ENCODE measurements around the gene PDK2.

Gene PDK2

GRCh38 chr17:50150354-50151040, 55.3 kb downstream of the PDK2 start, which contains the start of gene PPP1R9B:
TSS of gene PPP1R9B (minus strand) at chr17:50150677. CDS start at chr17:50150513, 164 bp downstream.
- no peak for TF ChIP-seq CTCF (IDR thresholded peaks at IDR 0.05; ENCODE audit: control insufficient read depth, extremely low read depth, insufficient read depth)
- DNase-seq (ENCODE audit: low read depth): no peak
- peak within 1 kb of the TSS; percentile 82 for H3K4me3 ChIP-seq (ENCODE audit: low read depth, low read length)

DNA sequence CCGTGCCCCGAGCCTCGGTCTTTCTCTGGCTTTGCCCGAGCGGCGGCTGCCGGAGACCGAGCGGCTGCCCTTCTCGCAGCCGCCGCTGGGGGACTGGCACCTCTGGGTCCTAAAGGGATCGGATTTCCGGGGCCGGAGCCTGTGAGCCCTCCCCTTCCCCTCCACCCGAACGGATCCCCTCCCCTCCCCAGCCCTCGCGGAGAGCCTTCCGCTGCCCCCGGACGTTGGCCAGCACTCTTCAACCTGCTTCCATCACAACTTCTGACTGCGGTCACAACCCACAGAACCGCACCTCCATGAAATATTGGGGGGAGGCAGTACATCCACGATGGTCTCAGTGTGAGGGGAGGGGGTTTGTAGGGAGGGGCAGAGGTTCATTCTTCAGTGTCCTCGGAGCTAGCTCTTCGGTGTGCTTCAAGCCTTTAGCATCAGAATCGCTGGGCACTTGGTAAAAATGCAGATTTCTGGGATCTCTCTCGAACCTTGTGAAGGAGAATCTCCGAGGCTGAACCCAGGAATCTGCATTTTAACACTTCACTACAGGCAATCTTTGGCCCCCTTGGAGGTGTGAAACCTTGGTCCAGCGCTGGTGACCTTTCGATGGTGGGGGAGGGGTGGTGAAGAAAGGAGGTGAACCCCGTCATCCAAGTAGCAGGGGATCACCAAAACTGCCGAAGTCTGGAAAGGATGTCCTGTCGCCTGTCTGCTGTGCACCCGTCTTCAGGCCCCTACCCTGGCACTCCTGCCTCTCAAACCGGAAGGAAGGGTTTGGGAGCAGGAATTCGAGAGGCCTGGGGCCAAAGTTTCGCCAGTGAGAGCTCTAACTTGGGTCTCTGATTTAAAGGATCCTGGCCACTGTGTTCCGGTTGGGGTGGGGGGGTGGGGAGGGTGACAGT, 56.1 kb downstream of the PDK2 start:
- TF ChIP-seq CTCF (IDR thresholded peaks at IDR 0.05; ENCODE audit: control insufficient read depth, extremely low read depth, insufficient read depth): peak; percentile 48
- DNase-seq (ENCODE audit: low read depth): peak; percentile 70
- H3K4me3 ChIP-seq (ENCODE audit: low read depth, low read length): peak overlapping the region; percentile 82

GRCh38 chr17:50151937-50152547, 56.9 kb downstream of the PDK2 start:
- no peak for TF ChIP-seq CTCF (IDR thresholded peaks at IDR 0.05; ENCODE audit: control insufficient read depth, extremely low read depth, insufficient read depth)
- peak; percentile 81 for DNase-seq (ENCODE audit: low read depth)
- peak overlapping the region; percentile 66 for H3K4me3 ChIP-seq (ENCODE audit: low read depth, low read length)

- no peak for TF ChIP-seq CTCF (IDR thresholded peaks at IDR 0.05; ENCODE audit: control insufficient read depth, extremely low read depth, insufficient read depth)
Measured at GRCh38 chr17:50152736-50153135, 57.6 kb downstream of the PDK2 start.

DNA sequence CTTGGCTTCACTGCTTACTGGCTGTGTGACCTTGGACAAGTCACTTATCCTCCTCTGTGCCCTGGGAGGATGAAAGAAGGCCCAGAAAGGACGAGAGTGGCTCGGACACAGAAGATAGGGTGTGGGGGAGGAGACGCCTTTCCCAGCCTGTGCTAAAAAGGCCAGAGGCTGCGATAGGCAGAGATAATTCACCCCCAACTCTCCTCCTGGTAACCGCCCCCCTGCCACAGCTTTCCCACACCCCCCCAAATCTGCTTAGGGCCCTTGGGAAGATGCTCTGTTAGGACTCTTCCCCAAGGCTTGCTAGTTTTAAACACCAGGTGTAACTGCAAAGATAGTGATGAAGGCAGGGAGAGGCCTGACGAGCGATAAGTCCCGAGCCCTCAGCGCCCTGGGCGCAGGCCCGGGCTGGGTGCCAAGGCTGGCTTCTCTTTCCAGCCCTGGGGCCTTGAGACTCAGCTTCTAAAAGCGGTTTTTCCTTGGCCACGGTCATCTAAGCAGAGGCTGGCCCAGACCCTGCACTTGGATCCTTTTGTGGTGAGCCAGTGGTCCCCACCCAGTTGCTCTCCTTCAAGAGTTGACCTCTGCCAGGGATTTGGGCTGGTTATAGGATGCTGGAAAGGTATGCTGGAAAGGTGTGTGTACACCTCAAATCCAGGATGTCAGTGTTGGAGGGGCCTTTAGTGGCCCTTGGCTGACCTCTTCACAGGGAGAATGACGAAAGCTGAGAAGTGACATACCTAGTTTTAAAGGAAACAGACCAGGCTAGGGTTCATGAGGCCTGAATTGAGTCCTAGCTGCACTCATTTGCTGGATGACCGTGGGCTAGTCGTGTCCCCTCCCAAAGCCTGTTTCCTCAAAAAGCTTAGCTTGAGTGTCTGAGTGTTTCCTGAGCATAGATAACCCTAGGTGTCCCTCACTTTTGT, 58.8 kb downstream of the PDK2 start:
- TF ChIP-seq CTCF (IDR thresholded peaks at IDR 0.05; ENCODE audit: control insufficient read depth, extremely low read depth, insufficient read depth): no peak
- no peak for DNase-seq (ENCODE audit: low read depth)
- no peak overlapping the region for H3K4me3 ChIP-seq (ENCODE audit: low read depth, low read length)

More at GRCh38 chr17:50152736-50153135, 57.6 kb downstream of the PDK2 start:
- no peak for DNase-seq (ENCODE audit: low read depth)
- peak overlapping the region; percentile 66 for H3K4me3 ChIP-seq (ENCODE audit: low read depth, low read length)

DNA sequence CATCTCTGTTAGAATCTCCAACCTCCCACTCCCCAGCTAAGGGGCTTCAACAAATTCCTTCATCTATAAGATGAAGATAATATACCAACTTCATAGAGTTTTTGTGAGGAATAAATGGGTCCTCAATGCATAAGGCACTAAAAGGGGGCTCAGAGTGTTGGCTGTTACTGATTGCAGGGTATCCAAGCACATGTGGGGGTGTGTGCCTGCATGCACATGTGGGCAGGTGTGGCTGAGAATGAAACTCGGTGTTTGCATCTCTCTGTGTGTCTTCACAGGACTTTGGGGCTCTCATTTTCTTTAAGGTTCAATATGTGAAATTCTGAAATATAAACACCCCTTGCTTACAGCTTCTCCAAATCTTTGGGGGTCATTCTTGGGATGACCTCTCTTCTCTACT, 59.5 kb downstream of the PDK2 start:
- no peak for DNase-seq (ENCODE audit: low read depth)
- H3K4me3 ChIP-seq (ENCODE audit: low read depth, low read length): no peak overlapping the region
- TF ChIP-seq CTCF (IDR thresholded peaks at IDR 0.05; ENCODE audit: control insufficient read depth, extremely low read depth, insufficient read depth): no peak

All from LNCaP clone FGC (cell line).